GM12873 (cell line): ENCODE measurements around the gene EXD2.

ENCODE experiments used
- CTCF ChIP-seq: IDR thresholded peaks from 2 replicates; pipeline ENCODE4 v1.5.1; 2012; ENCODE audit warnings: low read depth, mild to moderate bottlenecking, moderate library complexity, low read length, control low read depth; ENCODE audit not compliant: insufficient read depth; ENCODE audit errors: missing control alignments

EXD2 gene

GRCh38 chr14:69241577-69241976, 50.3 kb downstream of the EXD2 start:
- TF ChIP-seq CTCF, result no peak

- TF ChIP-seq CTCF, result peak; percentile 66
These were observed 51.3 kb downstream of the EXD2 start for GRCh38 chr14:69242311-69243224.

- no peak for TF ChIP-seq CTCF
These were observed 53.6 kb downstream of the EXD2 start for GRCh38 chr14:69244946-69245345.

GRCh38 chr14:69246331-69246730, 55.0 kb downstream of the EXD2 start:
- no peak for TF ChIP-seq CTCF

- TF ChIP-seq CTCF, result no peak
These were observed 56.6 kb downstream of the EXD2 start for GRCh38 chr14:69247676-69248440.

GRCh38 chr14:69249603-69250002, 58.3 kb downstream of the EXD2 start:
- no peak for TF ChIP-seq CTCF

- no peak for TF ChIP-seq CTCF
These were observed 61.6 kb downstream of the EXD2 start for GRCh38 chr14:69252851-69253250.
